Osteocyte (in vitro differentiated cells): ENCODE data around the gene VTCN1. TPM values are rescaled to one million over a fixed set of nuclear protein-coding genes. Genes with fewer than 3 reads are reported as not detected.

Experiments used
- DNase-seq: peaks from one replicate; pipeline ENCODE4 v3.0.0; 2021; ENCODE audit warnings: mixed read lengths; ENCODE audit not compliant: unreplicated experiment; ENCODE audit errors: extremely low spot score
- H3K27ac Mint-ChIP-seq: one replicate; pipeline ENCODE4 v1.8.0; 2021; ENCODE audit warnings: mild to moderate bottlenecking, mixed read lengths; ENCODE audit not compliant: unreplicated experiment
- H3K27me3 Mint-ChIP-seq: one replicate; pipeline ENCODE4 v1.8.0; 2021; ENCODE audit warnings: mixed read lengths; ENCODE audit not compliant: unreplicated experiment
- H3K36me3 Mint-ChIP-seq: one replicate; pipeline ENCODE4 v1.8.0; 2021; ENCODE audit warnings: mixed read lengths; ENCODE audit not compliant: unreplicated experiment
- H3K4me1 Mint-ChIP-seq: one replicate; pipeline ENCODE4 v1.8.0; 2021; ENCODE audit warnings: mixed read lengths; ENCODE audit not compliant: unreplicated experiment
- H3K4me3 Mint-ChIP-seq: one replicate; pipeline ENCODE4 v1.8.0; 2021; ENCODE audit warnings: mild to moderate bottlenecking, moderate library complexity, mixed read lengths; ENCODE audit not compliant: unreplicated experiment
- H3K9me3 Mint-ChIP-seq: one replicate; pipeline ENCODE4 v1.8.0; 2021; ENCODE audit warnings: mixed read lengths; ENCODE audit not compliant: unreplicated experiment
- total RNA-seq: library from RNA; stranded (reverse); gene quantifications from 2 replicates; pipeline ENCODE4 v1.2.1, GENCODE V29; 2021
- TF ChIP-seq, protein P1 (sequence below): fragments of 200-600 bp; sonication (generic); IDR thresholded peaks from 2 replicates; pipeline ENCODE4 v1.5.0; 2021; ENCODE audit warnings: antibody characterized with exemption, mild to moderate bottlenecking, moderate library complexity

The VTCN1 gene
- total RNA-seq, 1 donor from 2014 or later = not detected

DNA sequence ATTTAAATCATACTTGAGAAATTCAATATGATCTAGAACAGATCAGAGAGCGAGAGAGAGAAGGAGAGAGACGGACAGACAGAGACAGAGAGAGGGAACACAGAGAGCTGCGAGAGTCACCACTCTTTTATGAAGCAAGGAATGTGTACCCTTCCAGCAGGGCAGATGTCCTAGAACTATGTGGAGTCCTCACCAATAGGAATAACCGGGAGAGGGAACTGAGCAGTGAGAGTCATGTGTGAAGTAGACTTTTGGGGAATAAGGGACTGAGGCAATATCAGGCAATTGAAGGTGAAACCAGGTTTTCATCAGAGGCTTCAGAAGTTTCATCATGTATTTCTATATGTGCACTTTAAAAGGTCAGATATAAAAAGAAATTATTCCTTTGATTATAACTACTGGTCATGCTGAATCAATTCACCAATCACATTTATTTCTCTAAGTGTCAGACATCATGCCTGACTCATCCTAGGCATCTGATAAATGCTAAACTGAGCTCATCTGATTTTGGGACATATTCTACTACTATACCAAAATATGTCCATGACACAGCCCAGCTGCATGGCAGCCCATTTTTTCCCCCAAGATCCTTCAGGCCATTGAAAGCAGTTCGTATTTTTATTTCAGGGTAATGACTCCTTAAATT, 22.4 kb downstream of the VTCN1 start:
- Mint-ChIP-seq H3K9me3 (peaks cover 11% of the 10 kb centered on the region), H3K27ac (no peak overlapping the region), H3K4me3 (no peak overlapping the region), H3K4me1 (no peaks in the 10 kb centered on the region), H3K27me3 (peaks cover 2% of the 10 kb centered on the region), H3K36me3 (no peaks in the 10 kb centered on the region)
- TF ChIP-seq, protein P1, sequence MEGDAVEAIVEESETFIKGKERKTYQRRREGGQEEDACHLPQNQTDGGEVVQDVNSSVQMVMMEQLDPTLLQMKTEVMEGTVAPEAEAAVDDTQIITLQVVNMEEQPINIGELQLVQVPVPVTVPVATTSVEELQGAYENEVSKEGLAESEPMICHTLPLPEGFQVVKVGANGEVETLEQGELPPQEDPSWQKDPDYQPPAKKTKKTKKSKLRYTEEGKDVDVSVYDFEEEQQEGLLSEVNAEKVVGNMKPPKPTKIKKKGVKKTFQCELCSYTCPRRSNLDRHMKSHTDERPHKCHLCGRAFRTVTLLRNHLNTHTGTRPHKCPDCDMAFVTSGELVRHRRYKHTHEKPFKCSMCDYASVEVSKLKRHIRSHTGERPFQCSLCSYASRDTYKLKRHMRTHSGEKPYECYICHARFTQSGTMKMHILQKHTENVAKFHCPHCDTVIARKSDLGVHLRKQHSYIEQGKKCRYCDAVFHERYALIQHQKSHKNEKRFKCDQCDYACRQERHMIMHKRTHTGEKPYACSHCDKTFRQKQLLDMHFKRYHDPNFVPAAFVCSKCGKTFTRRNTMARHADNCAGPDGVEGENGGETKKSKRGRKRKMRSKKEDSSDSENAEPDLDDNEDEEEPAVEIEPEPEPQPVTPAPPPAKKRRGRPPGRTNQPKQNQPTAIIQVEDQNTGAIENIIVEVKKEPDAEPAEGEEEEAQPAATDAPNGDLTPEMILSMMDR = no peak
- no peak for DNase-seq

DNA sequence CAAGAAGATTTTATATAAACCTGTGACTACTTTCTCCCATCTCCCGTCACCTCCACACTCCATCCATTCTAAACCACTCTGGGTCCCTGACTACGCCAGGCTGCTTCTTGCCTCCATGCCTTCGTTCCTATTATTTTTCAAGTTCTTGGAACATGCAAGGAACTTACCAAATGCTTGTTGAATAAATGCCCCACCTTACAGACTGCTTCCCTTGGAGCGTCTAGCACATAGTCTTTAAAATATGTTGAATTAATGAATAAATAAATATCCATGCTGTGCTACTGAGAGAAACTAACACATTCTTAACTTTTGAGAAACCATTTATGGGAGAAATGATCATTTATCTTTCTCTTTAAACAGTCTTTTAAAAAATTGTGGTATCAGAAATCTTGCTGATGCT, 27.6 kb downstream of the VTCN1 start:
- no peaks in the 10 kb centered on the region for H3K27me3 Mint-ChIP-seq
- no peak overlapping the region for H3K4me3 Mint-ChIP-seq
- H3K36me3 Mint-ChIP-seq = no peaks in the 10 kb centered on the region
- H3K9me3 Mint-ChIP-seq = no peaks in the 10 kb centered on the region
- TF ChIP-seq, protein P1 = no peak
- H3K27ac Mint-ChIP-seq = no peak overlapping the region
- H3K4me1 Mint-ChIP-seq = no peaks in the 10 kb centered on the region
- DNase-seq = no peak

DNA sequence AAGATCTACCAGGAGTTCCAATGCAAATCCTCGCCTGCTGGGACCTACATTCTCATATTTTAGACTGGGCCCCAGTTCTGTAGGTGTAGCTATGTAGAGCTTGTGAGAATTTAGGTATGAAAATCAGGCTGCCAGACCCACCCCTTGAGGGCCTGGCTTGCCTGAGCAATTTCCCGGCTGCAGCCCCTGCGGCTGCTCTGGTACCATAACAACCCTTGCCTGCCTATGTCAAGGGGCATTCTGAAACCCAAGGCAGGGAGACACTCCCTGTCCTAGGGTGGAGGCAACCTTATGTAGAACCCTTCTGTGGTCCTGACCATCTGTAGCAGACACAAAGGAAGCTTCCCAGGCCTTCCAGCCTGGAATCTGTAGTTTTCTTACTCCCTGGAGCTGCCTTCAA, 28.4 kb downstream of the VTCN1 start:
- Mint-ChIP-seq H3K36me3 (no peaks in the 10 kb centered on the region), H3K27ac (no peak overlapping the region), H3K4me1 (no peaks in the 10 kb centered on the region), H3K4me3 (no peak overlapping the region), H3K27me3 (no peaks in the 10 kb centered on the region), H3K9me3 (no peaks in the 10 kb centered on the region)
- DNase-seq = no peak
- TF ChIP-seq, protein P1 = no peak

DNA sequence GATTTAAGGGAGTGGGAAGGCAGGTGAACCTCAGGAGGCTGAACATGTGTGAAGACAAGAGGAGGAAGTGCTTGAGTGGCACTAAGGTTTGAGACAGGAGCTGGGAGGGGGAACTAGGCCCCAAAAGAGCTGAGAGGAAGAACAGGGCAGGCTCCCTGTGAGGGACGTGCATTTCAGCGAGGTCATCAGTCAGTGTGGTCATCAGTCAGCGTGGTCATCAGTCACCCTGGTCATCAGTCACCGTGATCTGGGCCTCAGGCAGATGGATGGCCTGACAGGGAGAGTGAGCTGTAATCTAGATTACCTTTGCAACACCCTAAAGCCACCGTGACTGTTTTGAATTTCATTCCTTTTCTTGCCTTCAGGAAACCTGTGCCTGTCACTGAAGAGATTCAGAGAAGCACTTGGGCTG, 29.1 kb downstream of the VTCN1 start:
- DNase-seq = no peak
- no peaks in the 10 kb centered on the region for H3K9me3 Mint-ChIP-seq
- H3K36me3 Mint-ChIP-seq = no peaks in the 10 kb centered on the region
- no peak overlapping the region for H3K4me3 Mint-ChIP-seq
- no peaks in the 10 kb centered on the region for H3K27me3 Mint-ChIP-seq
- TF ChIP-seq, protein P1 = no peak
- no peaks in the 10 kb centered on the region for H3K4me1 Mint-ChIP-seq
- H3K27ac Mint-ChIP-seq = no peak overlapping the region

DNA sequence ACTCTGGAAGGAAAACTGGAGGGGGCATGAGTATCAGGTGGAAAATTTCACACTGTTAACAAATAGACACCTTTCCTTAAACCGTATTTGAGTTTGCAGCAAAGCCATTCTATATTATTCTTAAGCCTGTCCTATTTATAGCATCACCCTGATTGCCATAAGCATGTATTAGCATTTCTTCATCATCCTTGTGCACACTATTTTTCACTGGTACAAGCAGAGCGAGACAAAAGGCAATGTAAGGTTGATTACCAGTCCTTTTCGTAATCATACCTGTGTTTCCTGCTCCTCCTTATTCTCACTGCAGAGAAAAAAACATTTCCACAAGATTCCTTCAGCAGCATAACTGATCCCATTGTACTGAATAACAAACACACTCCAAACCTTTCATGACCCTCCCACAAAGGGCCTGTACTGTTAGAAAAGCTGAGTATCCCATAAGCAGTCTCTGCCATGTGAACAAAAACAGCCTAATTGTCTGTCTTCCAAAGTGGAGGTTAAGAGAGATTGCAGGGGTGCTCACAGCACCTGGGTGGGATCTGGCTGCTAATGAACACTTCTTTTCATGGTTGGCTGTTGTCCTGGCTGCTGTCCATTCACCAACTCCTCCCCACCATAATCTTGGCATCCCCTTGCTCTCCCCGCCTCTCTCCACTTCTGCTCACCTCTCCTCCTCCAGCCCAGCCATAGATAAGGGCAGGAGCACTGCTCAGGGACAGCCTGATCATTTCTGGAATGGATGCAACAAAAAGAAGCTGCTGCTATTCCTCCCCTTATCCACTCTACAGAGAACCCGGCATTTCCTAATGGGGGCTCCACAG, 30.4 kb downstream of the VTCN1 start:
- Mint-ChIP-seq H3K4me1 (no peaks in the 10 kb centered on the region), H3K27ac (no peak overlapping the region)

More for the DNA sequence above, 30.4 kb downstream of the VTCN1 start:
- TF ChIP-seq, protein P1 = no peak
- no peaks in the 10 kb centered on the region for H3K36me3 Mint-ChIP-seq
- H3K4me3 Mint-ChIP-seq = no peak overlapping the region
- H3K9me3 Mint-ChIP-seq = no peaks in the 10 kb centered on the region
- DNase-seq = no peak
- no peaks in the 10 kb centered on the region for H3K27me3 Mint-ChIP-seq
